Measurements from ENCODE around the gene HOXD11. TPM values are rescaled to one million over a fixed set of nuclear protein-coding genes. Genes with fewer than 3 reads are reported as not detected.

HOXD11 gene
- total RNA-seq, 1 donor from 2014 or later = 16.3 TPM

GRCh38 chr2:176128982-176129796 is 22.1 kb downstream of the HOXD11 start, which contains the start of gene HOXD8:
TSS of gene HOXD8 (plus strand) at chr2:176129705. CDS start at chr2:176130367, 662 bp downstream.
- no peaks in the 10 kb centered on the region for H3K27me3 ChIP-seq (ENCODE audit: control insufficient read depth, insufficient read depth, low read length)
- H3K4me3 ChIP-seq (ENCODE audit: low read depth, low read length) = peak within 1 kb of the TSS; percentile 67
- H3K36me3 ChIP-seq (ENCODE audit: control insufficient read depth, insufficient read depth, low read length) = no peaks in the 10 kb centered on the region
- no peak for DNase-seq (ENCODE audit: low read depth)
- no peak for TF ChIP-seq CTCF (IDR thresholded peaks at IDR 0.05; ENCODE audit: insufficient read depth, low read length, poor library complexity, severe bottlenecking)

DNA sequence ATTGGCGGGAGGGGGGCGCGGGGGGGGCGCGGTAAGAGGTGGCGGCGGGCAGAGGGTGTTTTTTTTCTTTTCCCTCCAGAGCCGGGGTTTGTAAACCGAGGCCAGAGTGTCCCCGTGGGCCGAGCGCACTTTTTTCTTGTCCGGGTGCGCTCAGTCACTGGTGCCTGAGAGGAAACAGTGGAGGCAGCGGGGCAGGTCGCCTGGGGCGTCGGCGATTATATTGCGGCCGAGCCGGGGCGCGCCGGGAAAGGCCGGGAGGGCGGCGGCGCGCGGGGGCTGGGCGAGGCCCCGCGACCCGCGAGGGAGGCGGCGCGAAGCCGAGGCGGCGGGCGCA is 22.7 kb downstream of the HOXD11 start:
- Histone ChIP-seq H3K27me3 (ENCODE audit: control insufficient read depth, insufficient read depth, low read length) (no peaks in the 10 kb centered on the region), H3K36me3 (ENCODE audit: control insufficient read depth, insufficient read depth, low read length) (no peaks in the 10 kb centered on the region), H3K4me3 (ENCODE audit: low read depth, low read length) (peak overlapping the region; percentile 67)
- DNase-seq (ENCODE audit: low read depth) = no peak
- no peak for TF ChIP-seq CTCF (IDR thresholded peaks at IDR 0.05; ENCODE audit: insufficient read depth, low read length, poor library complexity, severe bottlenecking)

DNA sequence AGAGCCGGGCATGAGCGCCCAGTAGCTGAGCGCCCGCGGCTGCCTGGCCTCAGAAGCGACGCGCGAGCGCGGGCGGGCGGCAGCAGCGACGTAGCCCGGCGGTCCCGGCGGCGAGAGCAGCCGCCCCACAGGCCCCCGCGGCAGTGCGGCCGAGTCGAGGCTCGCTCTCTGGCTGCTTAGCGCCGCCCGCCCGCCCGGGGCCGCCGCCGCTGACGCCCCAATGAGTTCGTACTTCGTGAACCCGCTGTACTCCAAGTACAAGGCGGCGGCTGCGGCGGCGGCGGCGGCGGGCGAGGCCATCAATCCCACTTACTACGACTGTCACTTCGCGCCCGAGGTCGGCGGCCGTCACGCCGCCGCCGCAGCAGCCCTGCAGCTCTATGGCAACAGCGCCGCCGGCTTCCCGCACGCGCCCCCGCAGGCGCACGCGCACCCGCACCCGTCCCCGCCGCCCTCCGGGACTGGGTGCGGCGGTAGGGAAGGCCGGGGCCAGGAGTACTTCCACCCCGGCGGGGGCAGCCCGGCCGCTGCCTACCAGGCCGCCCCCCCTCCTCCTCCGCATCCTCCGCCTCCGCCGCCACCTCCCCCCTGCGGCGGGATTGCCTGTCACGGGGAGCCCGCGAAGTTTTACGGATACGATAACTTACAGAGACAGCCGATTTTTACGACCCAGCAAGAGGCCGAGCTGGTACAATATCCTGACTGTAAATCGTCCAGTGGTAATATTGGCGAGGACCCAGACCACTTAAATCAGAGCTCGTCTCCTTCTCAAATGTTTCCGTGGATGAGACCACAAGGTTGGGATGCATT is 23.3 kb downstream of the HOXD11 start:
- peak overlapping the region; percentile 67 for H3K4me3 ChIP-seq (ENCODE audit: low read depth, low read length)
- DNase-seq (ENCODE audit: low read depth) = no peak
- no peaks in the 10 kb centered on the region for H3K27me3 ChIP-seq (ENCODE audit: control insufficient read depth, insufficient read depth, low read length)
- no peaks in the 10 kb centered on the region for H3K36me3 ChIP-seq (ENCODE audit: control insufficient read depth, insufficient read depth, low read length)
- no peak for TF ChIP-seq CTCF (IDR thresholded peaks at IDR 0.05; ENCODE audit: insufficient read depth, low read length, poor library complexity, severe bottlenecking)

- H3K4me3 ChIP-seq (ENCODE audit: low read depth, low read length) = peak overlapping the region; percentile 67
- no peaks in the 10 kb centered on the region for H3K27me3 ChIP-seq (ENCODE audit: control insufficient read depth, insufficient read depth, low read length)
These were observed 24.1 kb downstream of the HOXD11 start for GRCh38 chr2:176130957-176131847.

GRCh38 chr2:176131848-176132158 is 24.7 kb downstream of the HOXD11 start:
- no peaks in the 10 kb centered on the region for H3K27me3 ChIP-seq (ENCODE audit: control insufficient read depth, insufficient read depth, low read length)
- no peak for TF ChIP-seq CTCF (IDR thresholded peaks at IDR 0.05; ENCODE audit: insufficient read depth, low read length, poor library complexity, severe bottlenecking)
- DNase-seq (ENCODE audit: low read depth) = no peak
- H3K4me3 ChIP-seq (ENCODE audit: low read depth, low read length) = peak overlapping the region; percentile 67
- no peaks in the 10 kb centered on the region for H3K36me3 ChIP-seq (ENCODE audit: control insufficient read depth, insufficient read depth, low read length)

More at GRCh38 chr2:176130957-176131847, 24.1 kb downstream of the HOXD11 start:
- TF ChIP-seq CTCF (IDR thresholded peaks at IDR 0.05; ENCODE audit: insufficient read depth, low read length, poor library complexity, severe bottlenecking) = no peak
- DNase-seq (ENCODE audit: low read depth) = no peak
- no peaks in the 10 kb centered on the region for H3K36me3 ChIP-seq (ENCODE audit: control insufficient read depth, insufficient read depth, low read length)
